HG03196 (cell line): Measurements from ENCODE around the gene FGD5.
A peak's percentile ranks its signal among the peaks of the same experiment; 100 is the strongest.

Experiments used
- ATAC-seq: cut with Tn5 transposase; IDR thresholded peaks from one replicate; pipeline ENCODE4 v1.9.1; 2021; ENCODE audit not compliant: unreplicated experiment

FGD5 gene

GRCh38 chr3:14923476-14923875, 104.7 kb downstream of the FGD5 start:
- ATAC-seq: no peak

- no peak for ATAC-seq
Observed at GRCh38 chr3:14925729-14926591, 107.2 kb downstream of the FGD5 start.

GRCh38 chr3:14926592-14926991, 107.8 kb downstream of the FGD5 start:
- ATAC-seq: no peak

GRCh38 chr3:14927308-14927707, 108.5 kb downstream of the FGD5 start:
- no peak for ATAC-seq

- no peak for ATAC-seq
Observed at GRCh38 chr3:14929310-14930074, 110.7 kb downstream of the FGD5 start.

- ATAC-seq: no peak
Observed at GRCh38 chr3:14933820-14934425, 115.2 kb downstream of the FGD5 start.

GRCh38 chr3:14935592-14936345, 117.0 kb downstream of the FGD5 start:
- no peak for ATAC-seq

GRCh38 chr3:14938954-14939353, 120.2 kb downstream of the FGD5 start:
- ATAC-seq: no peak

- ATAC-seq: no peak
Observed at GRCh38 chr3:14941871-14942270, 123.1 kb downstream of the FGD5 start.

GRCh38 chr3:14943042-14943441, 124.3 kb downstream of the FGD5 start:
- ATAC-seq: no peak

GRCh38 chr3:14946236-14946635, 127.5 kb downstream of the FGD5 start:
- no peak for ATAC-seq

- ATAC-seq: no peak
Observed at GRCh38 chr3:14946739-14947099, 128.0 kb downstream of the FGD5 start.

GRCh38 chr3:14947100-14947885, 128.5 kb downstream of the FGD5 start, which contains the start of gene NR2C2:
Gene NR2C2 (plus strand): TSS chr3:14947583. CDS start chr3:15003915, 56,332 bp downstream.
- ATAC-seq: peak; percentile 62

- peak; percentile 84 for ATAC-seq
Observed at GRCh38 chr3:14947886-14948608, 129.3 kb downstream of the FGD5 start.

- ATAC-seq: no peak
Observed at GRCh38 chr3:14948609-14949038, 129.9 kb downstream of the FGD5 start.

- no peak for ATAC-seq
Observed at GRCh38 chr3:14949126-14949525, 130.4 kb downstream of the FGD5 start.

- no peak for ATAC-seq
Observed at GRCh38 chr3:14950274-14950673, 131.5 kb downstream of the FGD5 start.

GRCh38 chr3:14957153-14957552, 138.4 kb downstream of the FGD5 start:
- ATAC-seq: no peak

- ATAC-seq: no peak
Observed at GRCh38 chr3:14957925-14958324, 139.2 kb downstream of the FGD5 start.
